Measurements from ENCODE around the gene TMEM231. TPM values are rescaled to one million over a fixed set of nuclear protein-coding genes. Genes with fewer than 3 reads are reported as not detected.

The TMEM231 gene
- polyA plus RNA-seq, 3 donors = 0.27 to 0.75 (median 0.72) TPM

- intact Hi-C loops (cut with micrococcal nuclease) = no loop called here
- no peak for DNase-seq
- no peaks in the 10 kb centered on the region for H3K9me3 ChIP-seq (replicated peaks in 1 of 2; ENCODE audit: control insufficient read depth in 1 of 2, insufficient read depth in 1 of 2, low read length in 2 of 2)
- Mint-ChIP-seq H3K4me3 (no peak overlapping the region), H3K4me1 (no peaks in the 10 kb centered on the region), H3K27me3 (ENCODE audit: low read depth in 3 of 3) (peaks cover 0 to 4% (median 4%) of the 10 kb centered on the region in 3 donors), H3K9me3 (peaks cover 0 to 8% (median 3%) of the 10 kb centered on the region in 7 donors), H3K36me3 (no peaks in the 10 kb centered on the region), H3K27ac (no peak overlapping the region)
- no peak overlapping the region for H3K9ac ChIP-seq (ENCODE audit: insufficient read depth, low read length, poor library complexity, severe bottlenecking)
- no peaks in the 10 kb centered on the region for H3K79me2 ChIP-seq (ENCODE audit: insufficient read depth, low read length)
- no peaks in the 10 kb centered on the region for H4K20me1 ChIP-seq (ENCODE audit: insufficient read depth, low read length)
- no peak overlapping the region for H2AFZ ChIP-seq (ENCODE audit: insufficient read depth, low read depth, low read length, poor library complexity, severe bottlenecking)
- H3K27me3 ChIP-seq (ENCODE audit: control insufficient read depth in 2 of 2, insufficient read depth in 2 of 2, low read length in 2 of 2) = no peaks in the 10 kb centered on the region
- H3K27ac ChIP-seq (ENCODE audit: low read depth in 1 of 2, low read length in 2 of 2) = no peak overlapping the region
- H3K4me3 ChIP-seq (replicated peaks in 1 of 3; ENCODE audit: low read depth in 2 of 3, low read length in 3 of 3) = no peak overlapping the region
- no peaks in the 10 kb centered on the region for H3K4me1 ChIP-seq (ENCODE audit: control insufficient read depth in 1 of 2, insufficient read depth in 2 of 2, low read length in 2 of 2)
- no peak overlapping the region for H3K4me2 ChIP-seq (replicated peaks; ENCODE audit: extremely low read depth, low read length, poor library complexity, severe bottlenecking)
- H3K36me3 ChIP-seq (replicated peaks in 1 of 2; ENCODE audit: control insufficient read depth in 1 of 2, insufficient read depth in 2 of 2, low read length in 2 of 2) = no peaks in the 10 kb centered on the region
- WGBS (ENCODE audit: insufficient coverage) = 86% methylated on average over 2 of the region's 2 CpGs
- no peak for TF ChIP-seq CTCF (IDR thresholded peaks at IDR 0.05)
Observed at GRCh38 chr16:75532791-75533190, 23.3 kb downstream of the TMEM231 start.

- Histone ChIP-seq H3K79me2 (ENCODE audit: insufficient read depth, low read length) (no peaks in the 10 kb centered on the region), H3K4me1 (ENCODE audit: control insufficient read depth in 1 of 2, insufficient read depth in 2 of 2, low read length in 2 of 2) (no peaks in the 10 kb centered on the region), H3K9ac (ENCODE audit: insufficient read depth, low read length, poor library complexity, severe bottlenecking) (no peak overlapping the region), H4K20me1 (ENCODE audit: insufficient read depth, low read length) (no peaks in the 10 kb centered on the region), H3K36me3 (replicated peaks in 1 of 2; ENCODE audit: control insufficient read depth in 1 of 2, insufficient read depth in 2 of 2, low read length in 2 of 2) (no peaks in the 10 kb centered on the region), H3K9me3 (replicated peaks in 1 of 2; ENCODE audit: control insufficient read depth in 1 of 2, insufficient read depth in 1 of 2, low read length in 2 of 2) (no peaks in the 10 kb centered on the region), H2AFZ (ENCODE audit: insufficient read depth, low read depth, low read length, poor library complexity, severe bottlenecking) (no peak overlapping the region), H3K27me3 (ENCODE audit: control insufficient read depth in 2 of 2, insufficient read depth in 2 of 2, low read length in 2 of 2) (no peaks in the 10 kb centered on the region), H3K4me3 (replicated peaks in 1 of 3; ENCODE audit: low read depth in 2 of 3, low read length in 3 of 3) (no peak overlapping the region), H3K27ac (ENCODE audit: low read depth in 1 of 2, low read length in 2 of 2) (no peak overlapping the region), H3K4me2 (replicated peaks; ENCODE audit: extremely low read depth, low read length, poor library complexity, severe bottlenecking) (no peak overlapping the region)
- no peaks in the 10 kb centered on the region for H3K4me1 Mint-ChIP-seq
- no peak for DNase-seq
- H3K27me3 Mint-ChIP-seq (ENCODE audit: low read depth in 3 of 3) = peaks cover 0 to 4% (median 4%) of the 10 kb centered on the region in 3 donors
- H3K27ac Mint-ChIP-seq = peak overlapping the region in 1 of 7 donors; percentile 39
- peaks cover 0 to 8% (median 3%) of the 10 kb centered on the region in 7 donors for H3K9me3 Mint-ChIP-seq
- no peaks in the 10 kb centered on the region for H3K36me3 Mint-ChIP-seq
- TF ChIP-seq CTCF (IDR thresholded peaks at IDR 0.05) = no peak
- intact Hi-C loops (cut with micrococcal nuclease) = no loop called here
- no peak overlapping the region for H3K4me3 Mint-ChIP-seq
- 97% methylated on average over 6 of the region's 8 CpGs for WGBS (ENCODE audit: insufficient coverage)
Observed at GRCh38 chr16:75532142-75532765, 23.8 kb downstream of the TMEM231 start.

Measured in CD14-positive monocyte (primary cell).